Activated CD8-positive, alpha-beta memory T cell treated with anti-CD3 and anti-CD28 coated beads, Interleukin-2, amount 50 U/mL, for 1 hour (primary cell): Measurements from ENCODE around the gene ZCCHC24.
"Not testable (repeated sequence)": the region's sequence is repeated elsewhere in the genome, so short reads cannot be mapped to it uniquely, and the experiment has no call there.

ENCODE experiments used
- DNase-seq: peaks from one replicate; pipeline ENCODE4 v3.0.0-alpha.2; 2020; ENCODE audit errors: extremely low read depth

The ZCCHC24 gene

GRCh38 chr10:79472449-79472848 is 27.0 kb upstream of the ZCCHC24 start:
- DNase-seq, result no peak

GRCh38 chr10:79471776-79472175 is 26.4 kb upstream of the ZCCHC24 start:
- DNase-seq, result no peak

GRCh38 chr10:79470096-79470495 is 24.7 kb upstream of the ZCCHC24 start:
- DNase-seq, result no peak

- DNase-seq, result no peak
Measured at GRCh38 chr10:79468841-79469585, 23.6 kb upstream of the ZCCHC24 start.

GRCh38 chr10:79468015-79468560 is 22.7 kb upstream of the ZCCHC24 start:
- no peak for DNase-seq

GRCh38 chr10:79465341-79465740 is 19.9 kb upstream of the ZCCHC24 start:
- no peak for DNase-seq

GRCh38 chr10:79463578-79464496 is 18.4 kb upstream of the ZCCHC24 start:
- DNase-seq, result no peak

GRCh38 chr10:79460687-79461086 is 15.3 kb upstream of the ZCCHC24 start:
- DNase-seq, result no peak

- no peak for DNase-seq
Measured at GRCh38 chr10:79459243-79459642, 13.8 kb upstream of the ZCCHC24 start.

- no peak for DNase-seq
Measured at GRCh38 chr10:79458483-79458882, 13.1 kb upstream of the ZCCHC24 start.

- DNase-seq, result no peak
Measured at GRCh38 chr10:79457256-79457785, 11.9 kb upstream of the ZCCHC24 start.

GRCh38 chr10:79454259-79454658 is 8.8 kb upstream of the ZCCHC24 start:
- no peak for DNase-seq

GRCh38 chr10:79453392-79453791 is 8.0 kb upstream of the ZCCHC24 start:
- DNase-seq, result no peak

GRCh38 chr10:79452174-79452611 is 6.8 kb upstream of the ZCCHC24 start:
- no peak for DNase-seq

GRCh38 chr10:79451046-79451699 is 5.7 kb upstream of the ZCCHC24 start:
- no peak for DNase-seq

GRCh38 chr10:79449181-79450146 is 4.0 kb upstream of the ZCCHC24 start:
- no peak for DNase-seq

GRCh38 chr10:79448732-79449049 is 3.3 kb upstream of the ZCCHC24 start:
- DNase-seq, result no peak

- no peak for DNase-seq
Measured at GRCh38 chr10:79447911-79448731, 2.7 kb upstream of the ZCCHC24 start.

- DNase-seq, result not testable (repeated sequence)
Measured at GRCh38 chr10:79447249-79447648, 1.8 kb upstream of the ZCCHC24 start.

- no peak for DNase-seq
Measured at GRCh38 chr10:79446758-79447084, 1.3 kb upstream of the ZCCHC24 start.
